H9 (cell line): ENCODE results near the gene PACSIN3. TPM values are rescaled to one million over a fixed set of nuclear protein-coding genes. Genes with fewer than 3 reads are reported as not detected.

Source experiments
- DNase-seq: peaks from one replicate; pipeline ENCODE4 v3.0.0-alpha.2; 2017
- H2AFZ ChIP-seq: one replicate; pipeline ENCODE4 v1.6.1; 2013; ENCODE audit warnings: mild to moderate bottlenecking, low read length, control low read depth, moderate library complexity
- H2AK5ac ChIP-seq: 2 replicates; pipeline ENCODE4 v1.6.1; 2013; ENCODE audit warnings: low read length, control low read depth, mixed read lengths; ENCODE audit not compliant: insufficient read length
- H2BK120ac ChIP-seq: one replicate; pipeline ENCODE4 v1.6.1; 2013; ENCODE audit warnings: low read depth, mild to moderate bottlenecking, low read length, control low read depth, inconsistent platforms; ENCODE audit not compliant: poor library complexity, severe bottlenecking
- H2BK12ac ChIP-seq: 2 replicates; pipeline ENCODE4 v1.6.1; 2013; ENCODE audit warnings: low read length, control low read depth, mixed read lengths, low read depth; ENCODE audit not compliant: insufficient read length
- H2BK15ac ChIP-seq: 2 replicates; pipeline ENCODE4 v1.6.1; 2013; ENCODE audit warnings: low read depth, low read length, control low read depth
- H2BK20ac ChIP-seq: one replicate; pipeline ENCODE4 v1.6.1; 2013; ENCODE audit warnings: low read depth, mild to moderate bottlenecking, low read length, control low read depth, inconsistent platforms; ENCODE audit not compliant: poor library complexity, severe bottlenecking
- H2BK5ac ChIP-seq: 2 replicates; pipeline ENCODE4 v1.6.1; 2013; ENCODE audit warnings: low read length, control low read depth, mixed read lengths; ENCODE audit not compliant: insufficient read length
- H3K14ac ChIP-seq: 2 replicates; pipeline ENCODE4 v1.6.1; 2013; ENCODE audit warnings: low read length, control low read depth; ENCODE audit not compliant: insufficient read depth
- H3K18ac ChIP-seq: 2 replicates; pipeline ENCODE4 v1.6.1; 2013; ENCODE audit warnings: low read depth, mild to moderate bottlenecking, mixed read lengths, low read length, control low read depth; ENCODE audit not compliant: insufficient read length
- H3K23ac ChIP-seq: 2 replicates; pipeline ENCODE4 v1.6.1; 2013; ENCODE audit warnings: low read length, control low read depth, mixed read lengths, low read depth; ENCODE audit not compliant: insufficient read length
- H3K23me2 ChIP-seq: 2 replicates; pipeline ENCODE4 v1.6.1; 2013; ENCODE audit warnings: low read depth, mild to moderate bottlenecking, mixed read lengths, low read length, control low read depth; ENCODE audit not compliant: insufficient read length, poor library complexity, severe bottlenecking
- H3K27ac ChIP-seq: 2 replicates; pipeline ENCODE4 v1.5.1; 2013; ENCODE audit warnings: low read length, control low read depth, mixed read lengths, low read depth; ENCODE audit not compliant: insufficient read length
- H3K27me3 ChIP-seq: 2 replicates; pipeline ENCODE4 v1.6.1; 2013; ENCODE audit warnings: low read length, control low read depth, inconsistent platforms; ENCODE audit not compliant: insufficient read depth
- H3K4ac ChIP-seq: 2 replicates; pipeline ENCODE4 v1.6.1; 2013; ENCODE audit warnings: low read depth, mild to moderate bottlenecking, control low read depth, inconsistent platforms, low read length, moderate library complexity
- H3K4me1 ChIP-seq: 2 replicates; pipeline ENCODE4 v1.6.1; 2013; ENCODE audit warnings: low read length, control low read depth, inconsistent platforms; ENCODE audit not compliant: insufficient read depth
- H3K4me2 ChIP-seq: 2 replicates; pipeline ENCODE4 v1.6.1; 2013; ENCODE audit warnings: low read length, control low read depth, mixed read lengths; ENCODE audit not compliant: insufficient read length, insufficient read depth
- H3K56ac ChIP-seq: 2 replicates; pipeline ENCODE4 v1.6.1; 2013; ENCODE audit warnings: low read depth, mild to moderate bottlenecking, mixed read lengths, low read length, control low read depth; ENCODE audit not compliant: insufficient read length
- H3K79me1 ChIP-seq: 2 replicates; pipeline ENCODE4 v1.6.1; 2013; ENCODE audit warnings: low read depth, mild to moderate bottlenecking, moderate library complexity, low read length, control low read depth, inconsistent platforms; ENCODE audit not compliant: insufficient read depth, poor library complexity, severe bottlenecking
- H3K79me2 ChIP-seq: 2 replicates; pipeline ENCODE4 v1.6.1; 2013; ENCODE audit warnings: low read length, control low read depth, inconsistent platforms; ENCODE audit not compliant: insufficient read depth
- H3K9ac ChIP-seq: 2 replicates; pipeline ENCODE4 v1.6.1; 2013; ENCODE audit warnings: low read length, control low read depth, mixed read lengths; ENCODE audit not compliant: insufficient read length; ENCODE audit errors: extremely low read depth
- H3K9me3 ChIP-seq: one replicate; pipeline ENCODE4 v1.6.1; 2013; ENCODE audit warnings: low read depth, low read length, inconsistent platforms; ENCODE audit not compliant: control insufficient read depth
- H3T11ph ChIP-seq: one replicate; pipeline ENCODE4 v1.6.1; 2013; ENCODE audit warnings: mild to moderate bottlenecking, low read length, control low read depth, inconsistent platforms
- H4K20me1 ChIP-seq: one replicate; pipeline ENCODE4 v1.6.1; 2013; ENCODE audit not compliant: control insufficient read depth, insufficient read length, insufficient read depth
- H4K5ac ChIP-seq: 2 replicates; pipeline ENCODE4 v1.6.1; 2013; ENCODE audit warnings: low read depth, mild to moderate bottlenecking, mixed read lengths, low read length, control low read depth; ENCODE audit not compliant: insufficient read length
- H4K8ac ChIP-seq: replicated peaks from 2 replicates; pipeline ENCODE4 v1.6.1; 2013; ENCODE audit warnings: low read length, control low read depth, mixed read lengths, low read depth; ENCODE audit not compliant: insufficient read length
- H4K91ac ChIP-seq: 2 replicates; pipeline ENCODE4 v1.6.1; 2013; ENCODE audit warnings: low read depth, mild to moderate bottlenecking, moderate library complexity, mixed read lengths, low read length, control low read depth; ENCODE audit not compliant: insufficient read length
- H3K27ac Mint-ChIP-seq, 3 experiments: 2 replicates in 2 of 3; 3 replicates in 1 of 3; pipeline ENCODE4 v1.8.0; 2020 to 2021; ENCODE audit warnings: mixed read lengths in 3 of 3, mild to moderate bottlenecking in 1 of 3, moderate library complexity in 1 of 3
- H3K27me3 Mint-ChIP-seq: 2 replicates; pipeline ENCODE4 v1.8.0; 2021; ENCODE audit warnings: low read depth, mild to moderate bottlenecking, moderate library complexity, mixed read lengths
- H3K36me3 Mint-ChIP-seq, 3 experiments: 2 replicates in 2 of 3; 3 replicates in 1 of 3; pipeline ENCODE4 v1.8.0; 2020 to 2021; ENCODE audit warnings: low read depth in 3 of 3, mixed read lengths in 3 of 3; ENCODE audit not compliant: insufficient read depth in 1 of 3
- H3K4me1 Mint-ChIP-seq, 2 experiments: 2 replicates each; pipeline ENCODE4 v1.8.0; 2020; ENCODE audit warnings: mixed read lengths in 2 of 2
- H3K4me3 Mint-ChIP-seq, 2 experiments: 2 replicates in 1 of 2; 3 replicates in 1 of 2; pipeline ENCODE4 v1.8.0; 2020 to 2021; ENCODE audit warnings: mild to moderate bottlenecking in 2 of 2, mixed read lengths in 2 of 2, moderate library complexity in 1 of 2
- H3K9me3 Mint-ChIP-seq, 2 experiments: 2 replicates in 1 of 2; 3 replicates in 1 of 2; pipeline ENCODE4 v1.8.0; 2020; ENCODE audit warnings: mild to moderate bottlenecking in 2 of 2, mixed read lengths in 2 of 2, moderate library complexity in 1 of 2
- CTCF ChIP-seq: fragments of 200-600 bp; sonication (generic); conservative IDR thresholded peaks from 3 replicates; pipeline ENCODE4 v1.8.0; 2021; ENCODE audit warnings: antibody characterized with exemption, mild to moderate bottlenecking
- WGBS: extraction: QIAGEN DNeasy Blood & Tissue Kit; methylation state at CpG from one replicate; pipeline ENCODE4 v1.1.7; 2013; ENCODE audit warnings: missing lambda C conversion rate, low lambda C conversion rate, mixed read lengths; ENCODE audit not compliant: insufficient read length; ENCODE audit errors: extremely low coverage; 5-methylcytosine and 5-hydroxymethylcytosine counted together
- total RNA-seq: library from RNA; stranded (reverse); gene quantifications from 2 replicates; pipeline ENCODE4 v1.2.1, GENCODE V29; 2021

PACSIN3 gene
- total RNA-seq, 1 experiment from 2014 or later: 63.0 TPM

- Histone ChIP-seq H2BK5ac (no peak overlapping the region), H3K4ac (no peak overlapping the region), H2BK20ac (no peak overlapping the region), H3T11ph (no peak overlapping the region), H3K14ac (no peak overlapping the region), H4K8ac (no peak overlapping the region), H3K79me2 (peaks cover 15% of the 10 kb centered on the region; the same call in 1 of the 2 replicates), H3K56ac (no peak overlapping the region), H3K27me3 (no peaks in the 10 kb centered on the region), H2BK120ac (no peak overlapping the region), H2AFZ (no peak overlapping the region), H4K5ac (no peak overlapping the region), H2BK15ac (no peak overlapping the region), H3K27ac (no peak overlapping the region), H3K23me2 (peaks cover 8% of the 10 kb centered on the region), H4K20me1 (no peaks in the 10 kb centered on the region), H2BK12ac (no peak overlapping the region), H4K91ac (no peak overlapping the region), H3K9me3 (no peaks in the 10 kb centered on the region), H3K18ac (no peak overlapping the region), H3K23ac (no peak overlapping the region), H3K4me1 (peaks cover 5% of the 10 kb centered on the region; the same call in 1 of the 2 replicates), H3K9ac (no peak overlapping the region), H3K4me2 (no peak overlapping the region), H3K79me1 (peaks cover 9% of the 10 kb centered on the region), H2AK5ac (no peak overlapping the region)
- Mint-ChIP-seq H3K27ac (peak overlapping the region in 1 of 3 experiments; percentile 77; a peak in 1 of 7 replicates), H3K9me3 (no peaks in the 10 kb centered on the region), H3K36me3 (peaks cover 2 to 35% (median 28%) of the 10 kb centered on the region in 3 experiments; a peak in 6 of 7 replicates), H3K4me3 (no peak overlapping the region; a peak in 1 of 5 replicates), H3K4me1 (peaks cover 19 to 21% of the 10 kb centered on the region in 2 experiments), H3K27me3 (no peaks in the 10 kb centered on the region)
- no CpG with 5 or more reads among the region's 11 CpGs for WGBS
- TF ChIP-seq CTCF: no peak
- DNase-seq: no peak
These were observed 7.9 kb downstream of the PACSIN3 start for GRCh38 chr11:47178316-47178715.
